Posterior vena cava (tissue), 2 donors: ENCODE results near the gene NXPH4. TPM values are rescaled to one million over a fixed set of nuclear protein-coding genes. Genes with fewer than 3 reads are reported as not detected.

Experiments used
- DNase-seq: peaks from one replicate; pipeline ENCODE4 v3.0.0-alpha.2; 2020; ENCODE audit warnings: low spot score
- intact Hi-C, 2 donors: fragments of 100-400 bp; cut with DNase I; formaldehyde crosslinking; loops; one replicate each; pipeline versions ENCODE4 v1.14.1 to v1.14.2; 2022 to 2023
- long read RNA-seq, 2 donors: library from polyadenylated mRNA; unstranded; transcript quantifications; one replicate each; pipeline ENCODE4 v2.0.0, GENCODE V29; 2020 to 2021
- total RNA-seq, 2 donors: library from RNA; stranded (reverse); fragmentation: NEBNext Ultra II Directional; extraction: Animal tissue kit (Norgen Biotek cat#: 25700); gene quantifications; one replicate each; pipeline ENCODE4 v1.2.1, GENCODE V29; 2021
- donor health status: DM: yes; HTN: yes; CAD: no.
- donor health status: DM: yes; HTN: yes; CAD: no.

The NXPH4 gene
- total RNA-seq = under 1 TPM; 0.24 to 0.79 TPM
- long read RNA-seq, donor 1, partial matches to known transcripts = 0 of 1 reads
- long read RNA-seq, donor 1, other reads (novel, unspliced or antisense) = 1 of 1 reads
- long read RNA-seq, donor 2 = 0 reads

DNA sequence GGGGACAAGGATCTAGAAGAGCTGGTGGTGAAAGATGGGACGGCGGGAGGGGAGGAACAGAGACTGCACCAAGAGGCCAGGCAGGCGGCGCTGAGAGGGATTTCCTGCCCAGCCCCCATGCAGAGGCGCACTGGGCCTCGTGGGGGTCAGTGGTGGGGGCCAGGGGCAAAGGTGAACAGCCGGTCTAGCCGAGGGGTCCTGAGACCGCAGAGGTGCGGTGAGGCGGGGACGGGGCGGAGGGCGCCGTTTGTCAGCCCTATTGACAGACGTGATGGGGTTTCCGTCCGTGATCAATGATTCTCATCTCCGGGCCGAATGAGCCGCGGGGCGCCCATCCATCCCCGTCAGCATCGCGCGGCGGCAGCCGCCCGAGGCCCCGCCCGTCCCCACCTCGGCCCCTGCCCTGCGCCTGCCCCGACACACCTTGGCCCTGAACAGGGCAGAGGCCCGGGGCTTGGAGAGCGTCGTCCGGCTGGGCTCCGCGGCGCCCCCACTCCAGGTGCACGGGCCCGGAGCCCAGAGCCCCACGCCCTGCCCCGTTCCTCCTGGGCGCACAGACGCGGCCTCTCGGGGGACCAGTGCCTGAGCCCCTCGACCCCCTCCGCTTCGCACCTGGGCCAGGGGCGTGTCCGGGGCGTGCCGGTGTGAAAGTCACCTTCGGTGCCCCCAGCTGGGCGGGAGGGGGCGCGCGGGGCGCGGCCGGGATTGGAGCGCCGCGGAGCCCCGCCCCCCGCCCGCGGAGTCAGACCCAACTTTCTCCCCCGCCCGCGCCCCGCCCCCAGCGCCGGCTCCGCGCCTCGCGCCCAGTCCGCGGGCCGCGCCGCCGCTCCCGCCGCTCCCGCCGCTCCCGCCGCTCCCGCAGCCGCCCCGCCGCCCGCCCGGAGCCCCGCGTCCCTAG lies at the start of gene NXPH4:
TSS of gene NXPH4 (plus strand) at position 781 of the 898 bp plus-strand sequence. CDS start 176 bp downstream, outside the sequence.
- intact Hi-C loops = no loop called here
- no peak for DNase-seq

DNA sequence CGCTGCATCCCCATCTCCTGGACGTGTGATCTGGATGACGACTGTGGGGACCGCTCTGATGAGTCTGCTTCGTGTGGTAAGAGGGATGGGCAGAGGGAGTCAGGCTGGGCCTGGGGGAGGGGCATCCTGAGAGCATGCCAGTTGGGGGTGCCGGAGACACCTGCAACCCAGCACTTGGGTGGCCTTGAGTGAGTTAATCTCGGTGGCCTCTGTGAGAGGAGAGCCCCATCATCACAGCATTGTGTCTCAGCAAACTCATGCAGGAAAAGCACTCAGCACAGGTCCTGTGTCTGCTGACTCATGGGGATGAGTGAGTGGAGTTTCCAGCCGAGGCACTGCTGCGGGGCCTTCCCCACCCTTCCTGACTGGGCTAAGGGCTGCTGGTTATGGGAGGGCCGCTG lies 49.6 kb upstream of the NXPH4 start:
- intact Hi-C loops = no loop called here
- DNase-seq = no peak

DNA sequence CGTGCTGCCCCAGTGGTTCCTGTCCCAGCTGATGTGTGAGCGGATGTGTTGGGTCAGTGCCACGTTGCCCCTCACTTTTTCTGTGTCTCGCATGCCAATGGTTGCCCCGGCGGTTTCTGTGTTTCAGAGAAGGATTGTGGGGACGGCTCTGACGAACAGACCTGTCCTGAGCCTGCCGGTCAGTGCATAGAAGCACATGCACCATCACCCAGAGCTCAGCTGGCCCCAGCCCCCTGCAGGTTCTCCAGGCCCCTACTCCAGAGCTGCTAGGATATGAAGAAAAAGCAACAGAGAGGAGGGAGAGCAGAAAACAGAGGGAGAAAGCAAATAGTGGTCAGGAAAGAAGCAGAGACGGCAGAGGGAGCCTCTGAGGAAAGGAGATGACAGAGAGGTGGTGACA lies 48.5 kb upstream of the NXPH4 start:
- intact Hi-C loops = no loop called here
- no peak for DNase-seq

DNA sequence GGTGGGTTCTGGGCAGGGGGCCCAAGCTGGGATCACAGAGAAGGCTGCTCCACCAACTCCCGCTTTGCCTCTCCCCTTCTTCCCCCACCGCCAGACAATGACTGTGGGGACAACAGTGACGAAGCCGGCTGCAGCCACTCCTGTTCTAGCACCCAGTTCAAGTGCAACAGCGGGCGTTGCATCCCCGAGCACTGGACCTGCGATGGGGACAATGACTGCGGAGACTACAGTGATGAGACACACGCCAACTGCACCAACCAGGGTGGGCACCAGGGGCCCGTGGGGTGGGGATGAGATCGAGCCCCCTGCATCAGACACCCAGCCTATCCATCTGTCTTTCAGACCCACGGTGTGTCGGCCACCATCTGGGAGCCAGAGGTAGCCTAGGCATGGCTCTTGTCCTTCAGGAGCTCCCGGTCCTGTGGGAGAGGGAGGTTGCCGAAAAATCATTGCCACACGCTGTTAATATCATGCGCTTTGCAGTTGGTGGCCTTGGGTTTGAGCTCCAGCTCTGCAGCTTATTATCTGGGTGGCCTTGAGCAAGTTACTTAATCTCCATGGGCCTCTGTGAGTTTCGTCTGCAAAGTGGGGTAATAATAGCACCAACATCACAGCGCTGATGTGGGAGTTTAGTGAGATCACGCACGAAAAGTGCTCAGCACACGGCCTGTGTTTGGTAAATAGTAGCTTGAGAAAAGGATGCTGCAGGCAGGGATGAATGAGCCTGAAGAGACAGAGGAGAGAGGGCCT lies 47.4 kb upstream of the NXPH4 start:
- intact Hi-C loops = no loop called here
- no peak for DNase-seq

DNA sequence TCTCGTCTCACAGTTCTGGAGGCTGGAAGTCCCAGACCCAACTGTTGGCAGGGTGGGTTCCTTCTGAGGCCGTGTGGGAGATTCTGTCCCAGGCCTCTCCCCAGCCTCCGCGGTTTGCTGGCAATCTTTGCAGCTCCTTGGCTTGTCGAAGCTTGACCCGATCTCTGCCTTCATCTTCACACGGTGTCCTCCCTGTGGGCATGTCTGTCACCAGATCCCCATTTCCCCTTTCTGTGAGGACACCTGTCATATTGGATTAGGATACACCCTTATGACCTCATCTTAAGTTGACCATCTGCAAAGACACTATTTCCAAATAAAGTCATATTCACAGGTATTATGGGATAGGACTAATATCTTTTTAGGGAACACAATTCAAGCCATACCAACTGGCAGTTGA lies 46.6 kb upstream of the NXPH4 start:
- intact Hi-C loops = no loop called here

DNA sequence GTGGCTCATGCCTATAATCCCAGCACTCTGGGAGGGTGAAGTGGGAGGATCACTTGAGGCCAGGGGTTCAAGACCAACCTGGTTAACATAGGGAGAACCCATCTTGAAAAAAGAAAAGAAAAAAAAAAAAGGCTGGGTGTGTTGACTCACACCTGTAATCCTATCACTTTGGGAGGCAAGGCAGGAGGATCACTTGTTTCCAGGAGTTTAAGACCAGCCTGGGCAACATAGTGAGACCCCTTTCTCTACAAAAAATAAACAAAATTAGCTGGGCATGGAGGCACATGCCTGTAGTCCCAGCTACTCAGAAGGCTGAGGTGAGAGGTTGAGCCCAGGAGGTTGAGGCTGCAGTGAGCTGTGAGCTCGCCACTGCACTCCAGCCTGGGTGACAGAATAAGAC lies 46.2 kb upstream of the NXPH4 start:
- intact Hi-C loops = no loop called here
- no peak for DNase-seq

More for the DNA sequence above, 46.6 kb upstream of the NXPH4 start:
- DNase-seq = no peak

DNA sequence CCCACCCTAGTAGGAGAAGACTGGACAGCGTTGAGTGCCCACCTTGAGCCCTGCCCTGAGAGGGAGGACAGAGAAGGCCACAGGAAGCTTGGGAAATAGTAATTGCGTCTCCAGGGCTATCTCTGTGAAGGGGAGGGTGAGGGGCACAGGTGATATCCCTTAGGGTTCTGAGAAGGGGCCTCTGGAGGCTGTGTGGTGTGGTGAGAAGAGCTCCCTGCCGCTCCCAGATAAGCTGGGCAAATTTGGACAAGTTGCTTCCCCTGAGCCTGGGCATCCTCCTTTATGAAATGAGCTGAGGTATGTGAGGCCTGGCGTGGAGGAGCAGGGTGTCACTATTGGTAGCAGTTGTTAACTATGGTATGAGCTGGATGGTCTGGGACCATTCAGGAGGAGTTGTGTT lies 45.7 kb upstream of the NXPH4 start:
- intact Hi-C loops = no loop called here
- DNase-seq = no peak

DNA sequence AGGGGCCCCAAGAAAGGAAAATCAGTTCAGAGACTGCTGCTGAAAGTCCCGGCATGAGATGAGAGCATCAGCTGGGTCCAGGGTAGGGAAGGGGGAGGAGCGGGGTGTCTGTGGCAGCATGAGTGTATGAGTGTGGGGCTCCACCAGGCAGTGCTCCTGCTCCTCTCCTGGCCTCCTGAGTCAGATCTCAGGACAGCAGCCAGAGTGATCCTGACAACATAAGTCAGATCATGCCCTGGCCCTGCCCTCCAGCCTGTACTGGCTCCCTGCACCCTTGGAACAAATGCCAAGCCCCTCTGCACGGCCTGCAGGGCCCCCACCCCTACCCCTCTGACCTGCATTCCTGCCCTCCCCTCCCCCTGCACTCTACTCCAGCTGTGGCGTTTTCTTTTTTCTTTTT lies 44.9 kb upstream of the NXPH4 start:
- intact Hi-C loops = no loop called here
- DNase-seq = peak; percentile 84

DNA sequence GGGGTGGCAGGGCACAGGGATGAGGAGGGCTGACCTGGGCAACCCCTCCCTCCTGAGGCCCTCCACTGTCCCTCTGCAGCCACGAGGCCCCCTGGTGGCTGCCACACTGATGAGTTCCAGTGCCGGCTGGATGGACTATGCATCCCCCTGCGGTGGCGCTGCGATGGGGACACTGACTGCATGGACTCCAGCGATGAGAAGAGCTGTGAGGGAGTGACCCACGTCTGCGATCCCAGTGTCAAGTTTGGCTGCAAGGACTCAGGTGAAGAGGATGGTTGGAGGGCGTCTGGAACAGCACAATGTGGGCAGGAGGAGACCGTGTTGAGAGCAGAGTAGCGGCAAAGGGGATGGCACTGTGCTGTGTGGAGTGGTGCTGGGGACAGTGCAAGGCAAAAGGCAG lies 43.5 kb upstream of the NXPH4 start:
- peak; percentile 80 for DNase-seq
- intact Hi-C loops = no loop called here

DNA sequence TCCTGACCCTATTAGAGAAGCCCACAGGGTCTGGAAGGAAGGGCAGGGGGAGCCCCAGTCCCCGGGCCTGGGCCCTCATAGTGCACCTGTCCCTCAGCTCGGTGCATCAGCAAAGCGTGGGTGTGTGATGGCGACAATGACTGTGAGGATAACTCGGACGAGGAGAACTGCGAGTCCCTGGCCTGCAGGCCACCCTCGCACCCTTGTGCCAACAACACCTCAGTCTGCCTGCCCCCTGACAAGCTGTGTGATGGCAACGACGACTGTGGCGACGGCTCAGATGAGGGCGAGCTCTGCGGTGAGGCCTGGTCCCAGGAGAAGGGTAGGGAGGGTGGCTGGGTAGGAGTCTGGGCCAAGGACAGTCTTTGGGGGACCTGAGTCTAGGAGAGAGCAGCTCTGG lies 42.9 kb upstream of the NXPH4 start:
- no peak for DNase-seq

DNA sequence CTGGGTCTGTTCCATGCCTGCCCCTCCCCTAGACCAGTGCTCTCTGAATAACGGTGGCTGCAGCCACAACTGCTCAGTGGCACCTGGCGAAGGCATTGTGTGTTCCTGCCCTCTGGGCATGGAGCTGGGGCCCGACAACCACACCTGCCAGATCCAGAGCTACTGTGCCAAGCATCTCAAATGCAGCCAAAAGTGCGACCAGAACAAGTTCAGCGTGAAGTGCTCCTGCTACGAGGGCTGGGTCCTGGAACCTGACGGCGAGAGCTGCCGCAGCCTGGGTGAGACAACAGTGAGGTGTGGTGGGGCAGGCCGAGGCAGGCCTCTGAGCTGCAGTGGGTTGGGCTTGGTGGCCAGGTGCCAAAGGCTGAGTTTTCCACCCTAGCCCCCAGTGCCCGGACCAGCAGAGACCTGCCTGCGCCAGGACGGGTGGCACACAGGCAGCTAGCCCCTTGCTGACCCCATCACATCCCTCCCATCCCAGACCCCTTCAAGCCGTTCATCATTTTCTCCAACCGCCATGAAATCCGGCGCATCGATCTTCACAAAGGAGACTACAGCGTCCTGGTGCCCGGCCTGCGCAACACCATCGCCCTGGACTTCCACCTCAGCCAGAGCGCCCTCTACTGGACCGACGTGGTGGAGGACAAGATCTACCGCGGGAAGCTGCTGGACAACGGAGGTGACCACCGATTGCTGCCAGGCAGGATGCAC lies 41.0 kb upstream of the NXPH4 start:
- peak; percentile 95 for DNase-seq
- intact Hi-C loops = loop anchor here (2.0 to 5.0 kb wide), 3 partner anchors 49 to 103 kb away; no protein-coding TSS in a partner anchor

More for the DNA sequence above, 42.9 kb upstream of the NXPH4 start:
- intact Hi-C loops = no loop called here

DNA sequence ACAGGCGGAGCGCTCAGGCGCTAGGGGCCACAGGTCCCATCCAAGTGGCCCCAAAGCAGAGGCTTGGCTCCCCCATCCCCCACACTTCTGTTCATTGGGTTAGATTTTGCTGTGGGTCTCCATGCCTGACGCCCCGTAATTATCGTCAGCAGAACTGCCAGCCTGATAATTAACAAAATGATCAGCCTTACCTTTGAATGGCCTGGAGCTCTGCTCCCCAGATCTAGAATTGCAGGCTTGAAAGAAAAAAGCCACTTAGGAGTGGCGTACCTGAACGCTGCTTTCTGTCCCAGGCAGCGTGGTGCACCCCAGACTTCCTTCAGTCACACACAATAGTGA lies 40.5 kb upstream of the NXPH4 start:
- DNase-seq = no peak
- intact Hi-C loops = loop anchor here (2.0 to 5.0 kb wide), 3 partner anchors 49 to 104 kb away; no protein-coding TSS in a partner anchor

DNA sequence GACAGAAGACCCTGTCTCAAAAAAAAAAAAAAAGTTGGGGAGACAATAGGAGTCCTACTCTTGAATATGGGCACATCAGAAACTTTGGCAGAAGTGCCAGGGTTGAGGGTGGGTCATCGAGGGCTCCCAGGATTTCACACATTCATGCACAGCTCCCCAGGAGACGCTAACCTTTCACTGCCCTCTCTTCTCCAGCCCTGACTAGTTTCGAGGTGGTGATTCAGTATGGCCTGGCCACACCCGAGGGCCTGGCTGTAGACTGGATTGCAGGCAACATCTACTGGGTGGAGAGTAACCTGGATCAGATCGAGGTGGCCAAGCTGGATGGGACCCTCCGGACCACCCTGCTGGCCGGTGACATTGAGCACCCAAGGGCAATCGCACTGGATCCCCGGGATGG lies 39.7 kb upstream of the NXPH4 start:
- intact Hi-C loops = loop anchor here (2.0 to 5.0 kb wide), 3 partner anchors 50 to 105 kb away; no protein-coding TSS in a partner anchor
- DNase-seq = no peak

DNA sequence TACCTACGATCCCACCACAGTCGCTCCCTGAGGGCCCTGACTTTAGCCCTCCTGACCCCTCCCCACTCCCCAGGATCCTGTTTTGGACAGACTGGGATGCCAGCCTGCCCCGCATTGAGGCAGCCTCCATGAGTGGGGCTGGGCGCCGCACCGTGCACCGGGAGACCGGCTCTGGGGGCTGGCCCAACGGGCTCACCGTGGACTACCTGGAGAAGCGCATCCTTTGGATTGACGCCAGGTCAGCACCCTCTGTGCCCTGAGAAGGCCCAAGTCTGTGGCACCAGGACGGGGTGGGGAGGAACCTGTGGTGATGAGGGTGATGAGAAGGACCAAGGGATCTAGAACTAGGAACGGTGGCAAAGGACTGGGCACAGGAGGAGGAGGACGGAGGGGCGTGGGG lies 39.2 kb upstream of the NXPH4 start:
- intact Hi-C loops = loop anchor here (2.0 to 5.0 kb wide), 3 partner anchors 51 to 105 kb away; no protein-coding TSS in a partner anchor
- DNase-seq = no peak

DNA sequence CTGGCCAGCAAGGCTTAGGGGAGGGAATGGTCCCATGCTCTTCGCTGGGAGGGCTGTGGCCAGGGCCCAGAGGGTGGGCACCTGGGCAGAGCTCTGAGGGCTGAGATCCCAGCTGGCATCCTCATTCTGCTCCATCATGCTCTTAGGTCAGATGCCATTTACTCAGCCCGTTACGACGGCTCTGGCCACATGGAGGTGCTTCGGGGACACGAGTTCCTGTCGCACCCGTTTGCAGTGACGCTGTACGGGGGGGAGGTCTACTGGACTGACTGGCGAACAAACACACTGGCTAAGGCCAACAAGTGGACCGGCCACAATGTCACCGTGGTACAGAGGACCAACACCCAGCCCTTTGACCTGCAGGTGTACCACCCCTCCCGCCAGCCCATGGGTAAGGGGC lies 38.4 kb upstream of the NXPH4 start:
- no peak for DNase-seq
- intact Hi-C loops = loop anchor here in 1 of 2 donors (5.0 kb wide), 1 partner anchor 106 kb away; no protein-coding TSS in a partner anchor

DNA sequence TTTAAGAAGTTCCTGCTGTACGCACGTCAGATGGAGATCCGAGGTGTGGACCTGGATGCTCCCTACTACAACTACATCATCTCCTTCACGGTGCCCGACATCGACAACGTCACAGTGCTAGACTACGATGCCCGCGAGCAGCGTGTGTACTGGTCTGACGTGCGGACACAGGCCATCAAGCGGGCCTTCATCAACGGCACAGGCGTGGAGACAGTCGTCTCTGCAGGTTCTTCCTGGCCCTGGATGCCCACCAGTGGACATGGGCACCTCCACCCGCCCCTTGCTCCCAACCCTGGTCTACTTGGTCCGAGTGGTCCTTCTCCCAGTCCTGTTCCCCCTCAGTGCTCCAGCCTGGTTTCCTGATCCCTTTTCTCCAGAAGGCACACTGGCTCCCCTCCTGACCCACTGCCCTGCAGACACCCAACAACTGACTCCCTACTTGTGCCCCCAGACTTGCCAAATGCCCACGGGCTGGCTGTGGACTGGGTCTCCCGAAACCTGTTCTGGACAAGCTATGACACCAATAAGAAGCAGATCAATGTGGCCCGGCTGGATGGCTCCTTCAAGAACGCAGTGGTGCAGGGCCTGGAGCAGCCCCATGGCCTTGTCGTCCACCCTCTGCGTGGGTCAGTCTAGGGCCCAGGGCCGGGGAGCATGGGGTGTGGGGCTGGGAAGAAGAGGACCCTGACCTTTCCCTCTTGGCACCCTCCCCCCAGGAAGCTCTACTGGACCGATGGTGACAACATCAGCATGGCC lies 37.1 kb upstream of the NXPH4 start:
- intact Hi-C loops = loop anchor here in 1 of 2 donors (5.0 kb wide), 1 partner anchor 107 kb away; no protein-coding TSS in a partner anchor
- DNase-seq = no peak

DNA sequence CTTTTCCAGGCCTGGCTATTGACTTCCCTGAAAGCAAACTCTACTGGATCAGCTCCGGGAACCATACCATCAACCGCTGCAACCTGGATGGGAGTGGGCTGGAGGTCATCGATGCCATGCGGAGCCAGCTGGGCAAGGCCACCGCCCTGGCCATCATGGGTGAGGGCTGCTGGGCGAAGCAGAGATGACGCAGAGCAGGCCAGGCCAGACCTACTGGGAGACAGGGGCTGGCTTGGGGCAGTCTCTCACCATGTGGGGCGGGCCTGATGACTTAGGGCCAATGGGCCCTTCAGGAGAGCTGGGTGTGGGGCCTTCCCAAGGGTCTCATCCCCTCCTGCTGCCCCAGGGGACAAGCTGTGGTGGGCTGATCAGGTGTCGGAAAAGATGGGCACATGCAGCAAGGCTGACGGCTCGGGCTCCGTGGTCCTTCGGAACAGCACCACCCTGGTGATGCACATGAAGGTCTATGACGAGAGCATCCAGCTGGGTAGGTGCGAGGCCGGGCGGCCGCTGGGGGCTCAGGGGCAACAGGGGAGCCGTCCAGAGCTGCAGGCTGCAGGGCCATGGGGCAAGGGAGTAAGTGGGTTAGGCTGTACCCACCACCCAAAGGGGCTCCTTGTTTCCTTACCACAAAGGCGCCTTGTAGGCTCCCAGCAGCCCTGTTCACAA lies 36.1 kb upstream of the NXPH4 start:
- intact Hi-C loops = no loop called here
- DNase-seq = no peak

DNA sequence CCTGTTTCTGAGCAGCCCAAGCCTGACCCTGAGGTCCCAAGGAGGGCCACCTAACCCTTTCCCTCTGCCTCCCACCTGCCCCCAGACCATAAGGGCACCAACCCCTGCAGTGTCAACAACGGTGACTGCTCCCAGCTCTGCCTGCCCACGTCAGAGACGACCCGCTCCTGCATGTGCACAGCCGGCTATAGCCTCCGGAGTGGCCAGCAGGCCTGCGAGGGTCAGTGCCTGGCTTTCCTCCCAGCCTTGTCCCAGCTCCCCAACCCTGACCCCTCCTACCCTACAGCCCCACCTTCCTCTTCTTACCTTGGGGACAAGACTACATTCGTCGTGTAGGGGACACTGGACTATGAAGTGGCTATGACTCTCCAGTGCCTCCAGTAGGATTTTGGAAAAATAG lies 35.5 kb upstream of the NXPH4 start:
- no peak for DNase-seq
- intact Hi-C loops = no loop called here
